HG02610 (cell line): ENCODE results near the gene ALDH18A1.

Source experiments
- ATAC-seq: cut with Tn5 transposase; IDR thresholded peaks from one replicate; pipeline ENCODE4 v1.9.1; 2021; ENCODE audit warnings: mild to moderate bottlenecking, moderate library complexity; ENCODE audit not compliant: unreplicated experiment

Gene ALDH18A1

DNA sequence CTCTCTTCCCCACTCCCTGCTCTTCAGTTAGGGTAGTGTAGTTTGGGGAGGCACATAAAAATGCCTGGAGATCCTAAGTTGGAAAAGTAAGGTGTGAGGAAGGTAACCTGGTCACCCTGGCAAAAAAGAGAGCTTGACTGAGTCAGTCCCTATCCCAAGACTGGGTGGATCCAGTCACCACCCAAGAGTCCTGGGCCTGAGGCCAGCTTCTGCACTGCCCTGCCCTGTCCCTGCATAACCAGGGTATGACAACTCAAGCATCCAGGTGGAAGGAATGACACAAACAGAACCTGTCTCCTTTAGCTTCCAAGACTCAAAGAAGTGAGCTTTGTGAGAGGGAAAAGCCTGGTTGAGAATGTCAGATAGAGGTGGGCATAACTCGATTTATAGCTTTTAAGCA is 68.5 kb downstream of the ALDH18A1 start:
- no peak for ATAC-seq

GRCh38 chr10:95579835-95580535 is 76.5 kb downstream of the ALDH18A1 start:
- ATAC-seq: no peak

GRCh38 chr10:95579292-95579691 is 77.2 kb downstream of the ALDH18A1 start:
- ATAC-seq: no peak

DNA sequence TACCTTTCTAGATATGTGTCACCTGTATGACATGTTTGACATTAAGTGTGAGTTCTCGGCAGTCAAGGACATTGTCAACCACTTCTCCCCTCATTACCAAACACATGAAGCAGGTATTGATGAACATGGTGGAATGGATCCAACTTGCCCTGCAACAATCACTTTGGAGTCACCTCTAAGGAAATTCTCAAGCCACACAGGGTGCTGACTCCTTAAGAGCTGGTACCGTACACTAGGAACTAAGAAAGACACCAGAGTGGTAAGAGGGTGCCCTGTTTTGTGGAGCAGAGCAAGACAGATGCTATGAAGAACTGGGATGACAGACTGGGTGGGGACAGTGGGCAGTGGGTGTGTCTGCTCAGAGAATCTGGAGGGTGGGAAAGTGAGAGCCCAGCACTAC is 77.9 kb downstream of the ALDH18A1 start:
- no peak for ATAC-seq

- ATAC-seq: no peak
Observed at GRCh38 chr10:95574649-95575365, 81.7 kb downstream of the ALDH18A1 start.

- no peak for ATAC-seq
Observed at GRCh38 chr10:95573964-95574604, 82.4 kb downstream of the ALDH18A1 start.

DNA sequence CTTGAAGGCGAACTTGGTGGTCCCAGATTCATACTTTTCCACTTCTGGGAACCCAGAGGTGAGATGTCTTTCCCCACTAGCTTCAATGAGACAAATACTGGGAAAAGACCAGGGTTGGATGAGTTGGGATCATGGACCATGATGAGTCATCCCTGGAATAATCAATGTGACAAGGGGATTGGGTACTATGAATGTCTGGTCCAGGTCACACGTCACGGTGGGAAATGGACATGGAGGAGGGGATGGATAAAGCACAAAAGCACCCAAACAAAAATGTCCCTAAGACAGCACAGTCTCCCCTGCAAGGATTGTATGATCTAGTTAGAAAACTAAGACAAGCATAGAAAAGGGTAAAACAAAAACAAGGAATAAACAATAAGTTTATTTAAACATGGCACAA is 83.0 kb downstream of the ALDH18A1 start:
- no peak for ATAC-seq

- no peak for ATAC-seq
Observed at GRCh38 chr10:95572131-95572820, 84.2 kb downstream of the ALDH18A1 start.

DNA sequence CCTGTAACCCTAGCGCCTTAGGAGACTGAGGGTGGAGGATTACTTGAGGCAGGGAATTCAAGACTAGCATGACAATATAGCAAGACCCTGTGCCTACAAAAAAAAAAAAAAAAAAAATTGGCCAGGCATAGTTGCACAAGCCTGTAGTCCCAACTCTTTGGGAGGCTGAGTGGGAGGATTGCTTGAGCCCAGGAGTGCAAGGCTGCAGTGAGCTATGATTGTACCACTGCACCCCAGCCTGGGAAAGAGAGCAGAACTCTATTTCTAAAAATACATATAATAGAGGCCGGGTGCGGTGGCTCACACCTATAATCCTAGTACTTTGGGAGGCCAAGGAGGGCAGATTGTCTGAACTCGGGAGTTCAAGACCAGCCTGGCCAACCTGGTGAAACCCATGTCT is 85.1 kb downstream of the ALDH18A1 start:
- no peak for ATAC-seq

- ATAC-seq: no peak
Observed at GRCh38 chr10:95569368-95569767, 87.1 kb downstream of the ALDH18A1 start.

DNA sequence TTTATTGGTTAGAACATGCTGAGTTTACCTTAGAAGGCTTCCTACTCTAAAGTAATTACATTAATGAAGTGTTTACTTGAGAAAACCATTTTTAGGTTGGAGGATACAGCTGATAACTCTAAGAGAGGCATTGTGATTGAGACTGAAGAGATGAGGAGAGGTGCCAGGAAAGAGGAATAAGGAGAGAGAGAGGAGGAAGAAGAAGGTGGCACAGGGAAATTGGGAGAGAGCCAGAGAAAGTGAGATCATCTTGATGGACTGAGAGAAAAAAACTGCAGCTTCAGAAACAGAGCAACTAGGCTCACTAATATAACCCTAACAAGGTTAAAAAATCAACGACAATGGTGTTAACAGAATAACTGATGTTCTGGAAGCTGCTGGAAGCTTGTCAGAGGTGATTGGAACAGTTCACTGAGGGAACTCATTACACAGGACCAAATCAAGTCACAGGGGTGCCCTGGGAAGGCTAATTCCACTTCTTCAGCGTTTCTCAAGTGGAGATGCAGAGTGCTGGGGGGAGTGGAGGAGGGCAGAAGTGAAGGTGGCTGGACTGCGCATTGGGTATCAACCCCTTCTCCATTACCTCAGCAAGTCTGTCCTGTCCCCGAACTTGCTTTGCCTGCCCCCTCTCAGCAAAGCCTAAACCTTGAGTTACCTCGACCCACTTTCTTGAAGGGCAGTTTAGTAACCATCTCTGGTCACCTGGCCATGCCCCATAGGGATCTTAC is 88.4 kb downstream of the ALDH18A1 start:
- ATAC-seq: no peak

- no peak for ATAC-seq
Observed at GRCh38 chr10:95566136-95566535, 90.4 kb downstream of the ALDH18A1 start.

DNA sequence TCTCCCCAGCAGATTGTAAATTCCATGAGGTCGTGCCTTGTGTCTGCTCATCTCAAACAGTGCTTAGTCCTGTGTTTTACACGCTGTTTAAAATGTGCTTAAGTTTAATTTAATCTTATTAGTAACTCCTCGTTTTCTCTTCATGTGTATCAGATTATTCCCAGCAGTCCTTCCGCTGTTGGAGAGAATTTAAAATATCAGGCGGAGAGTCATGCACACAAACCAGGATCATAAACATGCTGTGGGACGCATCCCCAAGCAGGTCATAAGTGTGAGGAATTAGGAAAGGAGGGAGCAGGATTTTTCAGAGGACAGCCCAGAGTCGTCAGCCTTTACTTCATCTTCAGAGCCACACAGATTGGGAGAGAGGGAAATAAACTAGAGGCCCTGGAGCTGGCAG is 91.2 kb downstream of the ALDH18A1 start:
- ATAC-seq: no peak

DNA sequence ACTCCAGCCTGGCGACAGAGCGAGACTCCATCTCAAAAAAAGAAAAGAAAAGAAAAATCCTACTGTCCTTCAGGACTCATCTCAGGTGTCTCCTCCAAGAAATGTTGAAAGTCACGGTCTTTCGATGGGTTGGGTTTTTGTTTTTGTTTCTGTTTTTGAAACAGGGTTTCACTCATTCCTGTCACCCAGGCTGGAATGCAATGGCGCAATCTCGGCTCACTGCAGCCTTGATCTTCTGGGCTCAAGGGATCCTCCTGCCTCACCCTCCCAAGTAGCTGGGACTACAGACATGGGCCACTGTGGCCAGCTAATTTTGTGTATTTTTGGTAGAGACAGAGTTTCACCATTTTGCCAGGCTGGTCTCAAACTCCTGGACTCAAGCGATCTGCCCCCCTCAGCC is 92.2 kb downstream of the ALDH18A1 start:
- no peak for ATAC-seq

DNA sequence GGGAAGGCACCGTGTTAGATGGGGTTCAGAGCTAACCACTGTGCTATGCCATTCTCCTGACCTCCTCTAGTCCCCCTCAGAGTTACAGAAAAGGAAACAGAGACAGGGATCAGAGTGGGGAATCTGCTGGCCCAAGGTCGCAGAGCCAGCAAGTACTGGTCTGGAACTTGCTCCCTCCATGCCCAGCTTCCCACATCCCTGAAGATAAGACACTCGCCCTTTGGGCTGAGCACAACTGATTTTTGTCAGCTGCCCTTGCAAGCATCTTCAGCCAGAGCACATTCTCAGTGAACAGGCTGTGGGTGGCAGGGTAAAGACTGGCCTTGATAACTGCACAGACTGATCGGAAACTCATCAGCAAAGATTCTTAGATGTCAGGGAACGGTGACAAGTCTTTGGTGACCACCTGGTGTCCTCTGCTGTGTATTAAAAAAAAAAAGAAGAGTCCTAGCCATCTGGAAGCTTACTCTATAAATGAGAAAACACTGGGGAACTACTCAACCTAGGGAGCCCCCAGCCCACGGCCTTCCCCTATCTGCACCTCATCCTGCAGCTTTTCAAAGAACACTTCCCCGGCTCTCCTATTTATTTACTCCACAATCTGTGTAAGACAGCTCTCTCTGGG is 94.1 kb downstream of the ALDH18A1 start:
- no peak for ATAC-seq

GRCh38 chr10:95561864-95562177 is 94.7 kb downstream of the ALDH18A1 start:
- ATAC-seq: no peak

GRCh38 chr10:95561177-95561863 is 95.2 kb downstream of the ALDH18A1 start, which contains the start of gene SORBS1:
TSS of gene SORBS1 (minus strand) at chr10:95561371. CDS start at chr10:95441135, 120,236 bp downstream.
- peak; percentile 99 for ATAC-seq

GRCh38 chr10:95560278-95561176 is 96.0 kb downstream of the ALDH18A1 start:
- ATAC-seq: no peak

GRCh38 chr10:95559896-95560277 is 96.6 kb downstream of the ALDH18A1 start:
- ATAC-seq: no peak
